ENCODE measurements around the gene DLX5.
A peak's percentile ranks its signal among the peaks of the same experiment; 100 is the strongest.
"Not testable (repeated sequence)": the region's sequence is repeated elsewhere in the genome, so short reads cannot be mapped to it uniquely, and the experiment has no call there.

DLX5 gene

GRCh38 chr7:97024209-97025129 lies at the start of gene DLX5:
Gene DLX5, minus strand, starts transcription at chr7:97024831. Its CDS starts 208 bp downstream, at chr7:97024623.
- DNase-seq (ENCODE audit: low spot score) = no peak

GRCh38 chr7:97072025-97072424 lies 47.4 kb upstream of the DLX5 start:
- not testable (repeated sequence) for DNase-seq (ENCODE audit: low spot score)

DNA sequence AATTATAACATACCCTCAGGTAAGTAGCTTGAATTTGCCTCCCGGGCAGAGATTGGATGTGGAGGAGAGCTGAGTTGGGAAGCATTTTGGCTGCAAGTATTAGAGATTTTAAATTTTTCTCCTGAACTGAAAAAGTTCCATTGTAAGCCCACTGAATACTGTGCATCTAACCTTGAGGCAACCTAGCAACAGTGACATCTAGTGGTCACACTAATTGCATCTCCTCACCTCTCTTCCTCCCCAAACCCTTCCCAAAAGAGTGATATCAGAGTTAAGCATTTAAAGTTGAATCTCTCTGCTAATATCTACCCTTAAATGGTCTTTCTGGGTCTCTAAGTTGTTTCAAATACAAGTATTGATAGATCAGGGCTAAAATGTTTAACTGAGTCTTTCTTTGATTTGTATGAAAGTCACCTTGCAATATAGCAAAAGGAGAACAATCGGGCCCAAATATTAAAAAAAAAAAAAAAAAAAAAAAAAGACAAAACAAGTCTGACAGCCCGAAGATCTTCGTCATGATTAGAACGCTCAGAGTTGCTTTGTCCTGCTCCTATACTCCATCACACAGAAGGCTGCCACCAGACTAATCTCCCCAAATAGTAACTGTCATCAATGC lies 40.4 kb upstream of the DLX5 start:
- DNase-seq (ENCODE audit: low spot score) = peak; percentile 42

DNA sequence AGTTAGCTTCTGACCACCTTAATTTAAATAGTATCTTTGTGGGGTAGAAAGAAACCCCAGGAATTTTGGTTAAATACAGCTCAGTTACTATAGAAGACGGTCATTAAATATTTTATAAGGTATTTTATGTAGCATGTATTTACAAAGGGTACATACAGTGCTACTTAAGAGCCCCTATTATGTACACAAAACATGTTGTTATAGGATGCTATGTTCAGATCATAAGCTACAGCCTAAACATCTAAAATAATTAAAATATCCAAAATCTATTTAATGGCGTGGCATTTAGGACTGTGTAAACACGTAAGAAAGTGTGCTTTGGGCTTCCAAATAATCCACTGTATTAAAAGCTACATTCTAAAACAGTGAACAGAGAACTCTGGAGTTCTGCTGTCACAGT lies 39.4 kb upstream of the DLX5 start:
- DNase-seq (ENCODE audit: low spot score) = no peak

GRCh38 chr7:97043281-97043680 lies 18.6 kb upstream of the DLX5 start:
- DNase-seq (ENCODE audit: low spot score) = no peak

DNA sequence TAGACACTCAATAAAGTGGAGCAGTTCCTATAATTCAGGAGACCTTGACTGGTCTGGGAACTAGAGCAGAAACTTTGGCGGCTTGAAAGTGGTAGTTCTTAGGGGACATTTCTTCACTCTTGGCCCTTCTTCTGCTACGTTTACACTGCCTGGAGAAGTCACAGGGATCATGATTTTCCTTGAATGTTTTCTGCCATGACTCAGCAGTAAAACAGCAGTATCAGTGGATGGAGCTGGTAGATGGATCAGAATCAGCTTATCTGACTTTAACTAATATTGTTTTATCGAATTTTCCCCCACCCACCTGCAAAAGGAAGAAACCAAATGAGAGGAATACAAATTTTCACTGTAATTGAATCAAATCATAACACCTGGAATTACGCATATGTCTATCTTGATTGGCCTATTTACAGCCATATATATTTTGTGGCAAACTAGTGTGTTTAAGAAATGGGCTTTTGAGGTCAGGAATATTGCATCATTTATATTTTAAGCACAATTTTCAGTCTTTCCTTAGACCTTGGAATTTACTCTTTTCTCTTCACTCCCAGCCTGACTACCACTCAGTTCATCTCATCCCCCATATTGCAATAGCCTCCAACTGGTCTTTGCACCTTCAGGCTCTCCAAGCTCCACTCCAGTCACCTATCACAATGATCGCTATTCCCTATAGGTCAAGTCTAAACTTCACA lies 14.9 kb upstream of the DLX5 start:
- no peak for DNase-seq (ENCODE audit: low spot score)

DNA sequence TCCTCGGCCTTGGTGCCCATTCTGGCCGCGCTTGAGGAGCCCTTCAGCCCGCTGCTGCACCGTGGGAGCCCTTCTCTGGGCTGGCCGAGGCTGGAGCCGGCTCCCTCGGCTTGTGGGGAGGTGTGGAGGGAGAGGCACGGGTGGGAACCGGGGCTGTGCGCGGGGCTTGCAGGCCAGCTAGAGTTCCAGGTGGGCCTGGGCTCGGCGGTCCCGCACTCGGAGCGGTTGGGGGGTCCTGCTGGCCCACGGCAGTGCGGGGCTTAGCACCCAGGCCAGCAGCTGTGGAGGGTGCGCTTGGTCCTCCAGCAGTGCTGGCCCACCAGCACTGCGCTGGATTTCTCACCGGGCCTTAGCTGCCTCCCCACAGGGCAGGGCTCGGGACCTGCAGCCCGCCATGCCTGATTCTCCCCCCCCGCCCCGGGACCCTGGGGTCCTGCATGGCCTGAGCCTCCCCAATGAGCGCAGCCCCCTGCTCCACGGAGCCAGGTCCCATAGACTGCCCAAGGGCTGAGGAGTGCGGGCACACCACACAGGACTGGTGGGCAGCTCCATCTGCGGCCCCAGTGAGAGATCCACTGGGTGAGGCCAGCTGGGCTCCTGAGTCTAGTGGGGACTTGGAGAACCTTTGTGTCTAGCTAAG lies 9.7 kb upstream of the DLX5 start:
- DNase-seq (ENCODE audit: low spot score) = not testable (repeated sequence)

GRCh38 chr7:97027427-97028234 lies 3.0 kb upstream of the DLX5 start:
- peak; percentile 68 for DNase-seq (ENCODE audit: low spot score)

DNA sequence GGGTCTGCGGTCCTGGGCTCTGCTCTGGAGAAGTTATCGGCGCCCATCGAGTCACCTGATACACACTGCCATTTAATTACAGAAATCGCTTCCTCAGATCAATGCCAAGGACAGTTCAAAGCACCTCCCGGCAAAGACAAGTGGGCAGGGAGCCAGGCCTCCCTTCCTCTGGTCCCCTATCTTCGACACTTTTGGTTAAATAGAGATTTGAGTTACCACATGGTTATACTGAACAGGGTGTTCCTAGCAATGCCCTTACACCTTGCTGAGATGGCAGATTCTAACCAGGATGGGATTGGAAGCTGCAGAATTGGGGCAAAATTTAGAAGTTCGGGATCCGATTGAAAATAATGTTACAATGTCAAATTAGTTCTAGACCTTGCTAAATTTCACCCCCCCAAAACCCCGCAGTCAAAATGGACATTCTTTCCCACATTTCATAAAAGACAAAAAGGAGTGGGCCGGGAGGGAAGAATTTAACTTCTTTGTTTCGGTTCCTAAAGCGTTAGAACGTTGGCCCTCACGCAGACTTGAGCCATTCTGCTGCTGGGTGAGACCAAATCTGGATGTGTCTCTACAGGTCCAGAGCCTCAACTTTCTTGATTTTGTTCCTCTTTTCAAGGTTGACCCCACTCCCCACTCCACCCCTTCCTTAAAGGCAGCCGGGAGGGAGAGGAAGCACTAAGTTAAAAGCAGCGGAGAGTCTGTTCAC lies 2.2 kb upstream of the DLX5 start:
- no peak for DNase-seq (ENCODE audit: low spot score)

DNA sequence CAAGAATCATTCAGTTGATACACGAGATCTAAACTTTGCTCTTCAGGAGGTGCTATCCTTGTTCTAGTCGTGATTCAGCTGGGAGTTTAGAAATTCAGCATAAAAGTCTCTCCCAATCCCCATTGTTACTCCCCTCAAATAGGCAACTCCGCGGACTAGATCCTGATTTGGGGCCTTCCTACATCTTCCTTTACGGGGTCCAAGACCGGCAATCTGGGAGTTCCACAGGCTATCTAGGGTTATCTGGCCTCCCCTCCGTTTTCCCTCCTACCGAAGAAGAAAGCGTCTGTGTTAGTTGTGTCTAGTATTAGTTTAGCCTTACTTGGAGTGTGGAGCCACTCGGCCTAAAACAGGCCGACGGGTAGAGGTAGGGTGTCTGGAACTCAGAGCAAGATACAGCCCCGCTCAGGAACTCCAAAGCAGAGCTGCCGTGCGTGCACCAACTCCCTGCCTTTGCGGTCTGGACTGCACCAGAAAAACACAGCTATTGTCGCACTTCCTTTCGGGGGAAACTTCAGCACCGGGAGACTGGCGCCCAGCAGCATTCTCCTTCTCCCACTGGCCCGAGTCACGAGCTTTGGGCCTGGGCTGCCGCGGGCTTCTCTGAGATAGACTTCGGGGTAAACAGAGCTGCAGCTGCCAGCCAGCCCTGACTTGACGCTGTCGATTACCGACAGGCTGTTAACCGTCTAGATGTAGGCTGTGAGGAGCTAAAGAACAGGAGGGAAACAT lies 1.5 kb upstream of the DLX5 start:
- no peak for DNase-seq (ENCODE audit: low spot score)

- no peak for DNase-seq (ENCODE audit: low spot score)
These were observed 484 bp upstream of the DLX5 start for GRCh38 chr7:97025130-97025499.

GRCh38 chr7:97022491-97023306 lies 1.9 kb downstream of the DLX5 start:
- DNase-seq (ENCODE audit: low spot score) = no peak

DNA sequence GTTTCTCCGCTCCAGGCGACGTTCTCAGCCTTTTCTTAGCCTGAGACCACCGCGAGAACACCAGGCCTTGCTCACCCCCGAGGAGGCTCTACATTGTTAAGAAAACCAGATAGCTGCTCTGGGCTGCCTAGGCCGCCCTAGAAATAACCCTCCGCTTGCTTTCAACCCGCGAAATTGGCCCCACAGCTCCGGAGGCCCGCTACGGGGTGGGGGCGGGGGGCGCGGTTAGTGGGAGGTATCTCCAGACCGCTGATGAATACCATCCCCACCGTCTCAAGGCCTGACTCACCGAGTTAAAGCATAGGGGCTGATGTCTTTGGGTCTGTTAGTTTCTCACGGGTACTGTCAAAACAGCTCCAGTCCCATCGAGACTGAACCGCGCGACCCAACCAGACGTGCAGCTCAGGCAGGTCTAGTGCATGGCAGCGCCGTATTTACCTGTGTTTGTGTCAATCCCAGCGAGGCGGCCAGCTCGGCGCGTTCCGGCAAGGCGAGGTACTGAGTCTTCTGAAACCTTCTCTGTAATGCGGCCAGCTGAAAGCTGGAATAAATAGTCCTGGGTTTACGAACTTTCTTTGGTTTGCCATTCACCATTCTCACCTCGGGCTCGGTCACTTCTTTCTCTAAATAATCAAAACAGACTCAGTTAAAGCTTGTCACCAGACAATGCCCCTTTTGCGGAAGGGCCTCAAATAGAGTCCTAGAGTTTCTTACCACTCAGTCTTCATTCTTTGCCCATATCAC lies 2.7 kb downstream of the DLX5 start:
- no peak for DNase-seq (ENCODE audit: low spot score)

DNA sequence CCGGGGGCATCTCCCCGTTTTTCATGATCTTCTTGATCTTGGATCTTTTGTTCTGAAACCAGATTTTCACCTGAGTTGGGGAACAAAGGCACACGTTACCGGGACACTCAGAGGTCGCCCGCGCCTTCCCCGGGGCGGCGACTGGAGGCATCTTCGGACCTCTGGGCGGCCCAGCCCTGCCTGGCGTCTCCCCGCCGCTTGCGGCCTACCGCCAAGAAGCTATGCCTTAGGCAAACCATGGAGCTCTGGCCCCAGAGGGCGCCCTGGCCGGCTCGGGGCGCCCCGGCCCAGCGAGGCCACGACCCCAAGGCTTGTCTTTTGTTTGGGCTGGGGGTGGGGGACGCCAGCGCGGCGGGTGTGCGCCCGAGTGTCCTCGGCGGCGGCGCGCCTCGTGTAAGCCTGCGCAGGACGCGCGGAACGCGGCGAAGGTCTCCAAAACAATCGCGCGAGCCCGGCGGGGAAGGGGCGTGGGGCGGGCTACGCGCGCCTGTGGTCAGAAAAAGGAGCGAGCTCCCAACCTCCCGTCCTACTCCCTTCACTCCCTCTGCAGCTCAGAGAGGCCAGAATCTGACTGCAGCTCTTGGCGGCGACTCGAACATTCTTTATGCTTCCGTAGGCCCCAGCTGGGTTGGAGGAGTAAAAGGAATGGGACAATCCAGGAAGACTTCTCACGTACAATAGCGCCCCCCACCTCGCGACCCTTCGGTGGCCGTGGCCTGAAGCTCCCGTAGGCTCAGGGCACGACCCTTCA lies 3.5 kb downstream of the DLX5 start:
- no peak for DNase-seq (ENCODE audit: low spot score)

DNA sequence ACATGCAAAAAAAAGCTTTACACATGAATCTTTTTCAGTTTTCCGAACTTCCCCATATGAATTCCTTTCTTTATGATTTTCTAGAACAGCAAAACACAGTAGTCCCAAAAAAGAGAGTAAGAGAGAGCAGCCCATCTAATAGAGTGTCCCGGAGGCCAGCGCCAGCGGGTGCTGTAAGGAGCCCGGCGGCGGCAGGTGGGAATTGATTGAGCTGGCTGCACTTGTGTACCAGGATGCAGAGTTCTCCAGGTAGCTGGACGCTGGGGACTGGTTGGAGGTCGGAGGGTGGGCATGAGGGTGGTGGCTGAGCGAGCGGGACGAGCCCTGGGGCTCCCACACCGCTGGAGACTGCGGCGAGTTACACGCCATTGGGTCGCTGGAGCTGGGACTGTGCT lies 4.0 kb downstream of the DLX5 start:
- no peak for DNase-seq (ENCODE audit: low spot score)

- DNase-seq (ENCODE audit: low spot score) = no peak
These were observed 4.9 kb downstream of the DLX5 start for GRCh38 chr7:97019710-97020225.

DNA sequence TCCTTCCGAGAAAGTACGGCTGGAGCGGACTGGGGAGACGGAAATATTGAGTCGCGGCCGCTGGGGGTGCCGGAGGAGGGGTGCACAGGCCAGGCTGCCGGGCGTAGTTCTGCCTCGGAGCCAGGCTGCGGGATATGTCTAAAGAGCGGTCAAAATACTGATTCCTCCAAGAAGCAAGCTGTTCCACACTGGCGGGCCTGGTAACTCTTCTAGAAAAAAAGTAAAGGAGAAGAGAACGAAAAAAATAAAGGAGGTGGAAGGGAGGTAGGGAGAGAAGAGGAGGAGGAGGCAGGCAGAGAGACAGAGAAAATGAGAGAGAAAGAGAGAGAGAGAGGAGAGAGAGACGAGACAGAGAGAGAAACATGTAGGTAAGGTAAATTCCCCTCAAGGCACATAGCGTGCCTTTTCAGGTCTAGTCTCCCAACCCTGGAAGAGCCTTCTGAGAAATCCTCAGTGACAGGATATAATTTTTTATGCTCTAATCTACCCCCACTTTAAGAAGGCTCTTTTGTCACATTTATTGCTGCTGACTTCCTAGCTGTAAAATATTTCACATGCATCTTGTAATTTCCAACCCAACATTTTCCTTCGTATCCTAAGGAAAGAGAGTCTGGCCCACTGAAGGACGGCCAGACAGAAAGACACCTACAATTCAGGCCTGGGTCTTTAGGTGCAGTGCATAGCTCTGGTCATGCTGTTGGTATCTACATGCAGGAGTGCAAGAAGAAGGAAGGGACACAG lies 5.7 kb downstream of the DLX5 start:
- no peak for DNase-seq (ENCODE audit: low spot score)
